Activated CD8-positive, alpha-beta memory T cell treated with anti-CD3 and anti-CD28 coated beads for 48 hours (primary cell): ENCODE results near the gene FAN1.
"Not testable (repeated sequence)": the region's sequence is repeated elsewhere in the genome, so short reads cannot be mapped to it uniquely, and the experiment has no call there.

Experiments
- DNase-seq, 3 experiments: peaks; one replicate each; pipeline ENCODE4 v3.0.0-alpha.2; 2020; ENCODE audit warnings: low read depth in 2 of 3, low spot score in 2 of 3

The FAN1 gene

DNA sequence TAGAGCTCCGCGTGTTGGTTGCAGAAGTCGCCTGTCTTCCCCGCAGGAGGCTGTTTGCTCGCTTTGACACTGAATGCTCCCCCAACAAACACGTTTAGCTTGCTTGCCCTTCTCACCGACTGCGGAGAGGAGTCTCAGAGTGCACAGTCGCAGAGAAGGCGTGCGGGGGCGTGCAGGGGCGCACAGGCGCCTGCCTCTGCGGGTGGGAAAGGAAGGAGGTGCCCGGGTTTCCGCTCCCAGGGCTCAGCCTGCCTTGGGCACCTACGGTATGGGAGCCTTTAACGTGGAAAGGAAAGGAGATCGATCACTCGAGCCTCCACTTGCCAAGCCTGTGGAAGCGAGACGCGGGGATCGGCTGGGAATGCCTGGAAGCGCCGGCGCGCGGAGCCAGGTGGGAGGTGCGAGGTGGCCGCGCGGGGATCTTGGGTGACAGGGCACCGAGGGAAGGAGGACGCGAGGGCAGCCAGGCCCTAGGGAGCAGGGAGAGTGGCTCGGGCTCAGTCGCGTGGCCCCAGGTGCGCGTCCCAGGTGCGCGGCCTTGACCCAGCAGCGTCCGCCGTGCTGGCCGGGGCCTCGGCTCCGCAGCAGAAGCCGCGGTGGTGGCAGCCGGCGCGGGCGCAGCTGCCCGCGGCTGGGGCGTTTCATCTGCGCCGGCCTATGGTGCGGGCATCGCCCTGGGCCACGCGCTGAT is at the start of gene FAN1:
TSS of gene FAN1 (plus strand) at position 419 of the 691 bp plus-strand sequence. CDS start 749 bp downstream, outside the sequence.
- DNase-seq: peak; percentile 54 to 62 (median 61)

GRCh38 chr15:30859091-30859874 is 44.4 kb upstream of the FAN1 start:
- DNase-seq: no peak

GRCh38 chr15:30865257-30865656 is 38.5 kb upstream of the FAN1 start:
- DNase-seq: no peak

DNA sequence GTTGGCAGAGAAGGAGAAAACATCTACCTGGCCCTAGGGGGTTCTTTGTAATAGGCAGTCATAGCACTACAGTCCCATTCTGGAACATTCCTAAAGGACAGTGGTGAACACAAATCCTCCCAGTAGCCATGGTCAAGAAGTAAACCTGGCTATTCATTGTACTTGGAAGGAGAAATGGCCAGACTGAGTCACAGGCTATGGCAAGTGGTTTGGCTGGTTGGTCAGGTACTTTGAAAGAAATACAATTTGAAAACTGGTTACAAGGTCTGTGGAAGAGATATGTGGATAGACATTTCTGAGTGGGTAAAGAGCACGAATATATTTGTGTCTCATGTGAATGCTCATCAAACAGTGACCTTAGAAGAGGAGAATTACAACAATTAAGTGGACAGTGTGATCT is 33.0 kb upstream of the FAN1 start:
- DNase-seq: no peak

- DNase-seq: no peak
Measured at GRCh38 chr15:30872341-30872748, 31.4 kb upstream of the FAN1 start.

GRCh38 chr15:30877070-30877469 is 26.6 kb upstream of the FAN1 start:
- DNase-seq: no peak

DNA sequence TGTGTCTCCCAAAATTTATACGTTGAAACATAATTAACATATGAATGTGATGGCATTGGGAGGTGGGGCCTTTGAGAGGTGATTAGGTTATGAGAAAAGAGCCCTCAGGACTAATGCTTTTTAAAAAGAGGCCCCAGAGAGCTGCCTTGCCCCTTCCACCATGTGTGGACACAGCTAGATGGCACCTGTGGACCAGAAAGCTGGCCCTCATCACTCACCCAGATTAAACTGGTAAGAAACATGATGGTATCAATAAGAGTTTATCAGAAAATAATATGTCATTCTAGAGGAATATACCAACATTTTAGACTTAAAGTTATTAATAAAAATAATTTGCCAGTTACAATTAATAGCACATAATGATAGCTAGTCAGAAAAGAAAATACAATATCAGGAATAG is 25.2 kb upstream of the FAN1 start:
- DNase-seq: no peak

GRCh38 chr15:30882849-30883433 is 20.8 kb upstream of the FAN1 start:
- no peak for DNase-seq

- not testable (repeated sequence) for DNase-seq
Measured at GRCh38 chr15:30883666-30884065, 20.0 kb upstream of the FAN1 start.

DNA sequence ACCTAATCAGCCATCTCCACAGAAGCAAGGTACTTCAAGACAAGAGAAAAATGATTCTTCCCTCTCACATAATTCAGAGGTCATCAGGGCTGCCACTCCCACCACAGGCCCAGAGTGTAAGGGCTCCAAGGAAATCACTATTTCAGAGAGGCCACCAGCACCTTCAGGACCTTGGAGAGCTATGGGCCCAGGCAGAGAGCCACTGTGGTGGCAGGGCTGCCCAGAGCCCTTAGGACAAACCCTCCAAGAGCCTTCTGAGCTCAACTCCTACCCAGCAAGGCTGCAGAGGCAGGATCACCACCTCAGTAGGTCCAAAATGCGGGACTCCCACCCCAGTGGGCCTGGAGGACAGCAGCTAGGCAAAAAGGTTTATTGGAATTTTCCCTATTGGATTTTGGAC is 17.9 kb upstream of the FAN1 start:
- DNase-seq: no peak

- DNase-seq: no peak
Measured at GRCh38 chr15:30889196-30889595, 14.5 kb upstream of the FAN1 start.

DNA sequence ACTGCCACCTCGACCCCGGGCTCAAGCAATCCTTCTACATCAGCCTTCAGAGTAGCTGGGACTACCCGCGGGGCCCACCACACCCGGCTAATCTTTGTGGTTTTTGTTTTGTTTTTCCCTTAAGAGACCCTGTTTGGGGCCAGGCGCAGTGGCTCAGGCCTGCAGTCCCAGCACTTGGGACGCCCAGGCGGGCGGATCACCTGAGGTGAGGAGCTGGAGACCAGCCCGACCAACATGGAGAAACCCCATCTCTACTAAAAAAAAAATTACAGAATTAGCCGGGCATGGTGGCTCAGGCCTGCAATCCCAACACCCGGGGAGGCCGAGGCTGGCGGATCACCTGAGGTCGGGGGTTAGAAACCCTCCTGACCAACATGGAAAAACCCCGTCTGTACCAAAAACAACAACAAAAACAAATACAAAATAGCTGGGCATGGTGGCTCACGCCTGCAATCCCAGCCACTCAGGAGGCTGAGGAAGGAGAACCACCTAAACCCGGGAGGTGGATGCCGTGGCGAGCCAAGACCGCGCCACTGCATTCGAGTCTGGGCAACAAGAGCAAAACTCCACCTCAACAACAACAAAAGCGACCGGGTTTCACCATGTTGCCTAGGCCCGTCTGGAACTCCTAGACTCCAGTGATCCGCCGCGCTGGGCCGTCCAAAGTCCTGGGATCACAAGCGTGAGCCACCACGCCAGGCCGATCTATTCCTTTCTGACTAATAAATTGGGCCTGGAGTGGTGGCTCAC is 8.1 kb upstream of the FAN1 start:
- no peak for DNase-seq

DNA sequence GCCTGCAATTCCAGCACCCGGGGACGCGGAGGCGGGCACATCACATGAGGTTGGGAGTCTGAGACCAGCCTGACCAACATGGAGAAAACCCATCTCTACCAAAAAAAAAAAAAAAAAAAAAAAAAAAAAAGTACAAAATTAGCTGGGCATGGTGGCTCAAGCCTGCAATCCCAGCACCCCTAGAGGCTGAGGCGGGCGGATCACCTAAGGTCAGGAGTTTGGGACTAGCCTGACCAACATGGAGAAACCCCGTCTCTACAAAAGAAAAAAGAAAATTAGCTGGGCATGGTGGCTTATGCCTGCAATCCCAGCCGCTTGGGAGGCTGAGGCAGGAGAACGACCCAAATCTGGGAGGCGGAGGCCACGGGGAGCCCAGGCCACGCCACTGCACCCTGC is 7.5 kb upstream of the FAN1 start:
- DNase-seq: no peak

GRCh38 chr15:30901889-30902288 is 1.8 kb upstream of the FAN1 start:
- DNase-seq: no peak

DNA sequence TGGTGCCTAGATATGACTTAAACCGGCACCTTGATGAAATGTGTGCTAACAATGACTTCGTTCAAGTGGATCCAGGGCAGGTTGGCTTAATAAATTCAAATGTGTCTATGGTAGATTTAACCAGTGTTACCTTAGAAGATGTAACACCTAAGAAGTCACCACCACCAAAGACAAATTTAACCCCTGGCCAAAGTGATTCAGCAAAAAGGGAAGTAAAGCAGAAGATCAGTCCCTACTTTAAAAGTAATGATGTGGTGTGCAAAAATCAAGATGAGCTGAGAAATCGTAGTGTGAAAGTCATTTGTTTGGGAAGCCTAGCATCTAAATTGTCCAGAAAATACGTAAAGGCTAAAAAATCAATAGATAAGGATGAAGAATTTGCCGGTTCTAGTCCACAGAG is 1.1 kb downstream of the FAN1 start:
- no peak for DNase-seq

- DNase-seq: no peak
Measured at GRCh38 chr15:30905821-30906220, 2.1 kb downstream of the FAN1 start.

DNA sequence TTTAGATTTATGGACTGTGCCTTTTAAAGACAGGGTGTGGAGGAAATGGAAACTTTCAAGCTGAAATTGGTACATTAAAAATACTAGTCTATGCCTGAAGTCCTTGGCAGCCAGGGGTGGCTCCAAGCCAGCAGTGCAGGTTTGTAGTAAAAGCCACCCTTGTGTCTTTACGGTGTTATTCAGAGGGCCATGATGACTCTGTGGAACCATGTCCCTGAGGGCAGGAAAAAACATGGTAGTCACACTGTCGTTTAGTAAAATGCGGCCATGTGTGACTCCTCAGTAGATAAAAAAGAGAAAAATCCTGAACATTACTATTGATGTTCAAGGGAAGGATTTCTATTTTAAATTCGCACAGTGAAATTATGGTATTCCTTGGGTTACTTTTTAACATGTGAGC is 2.7 kb downstream of the FAN1 start:
- no peak for DNase-seq

GRCh38 chr15:30913761-30914160 is 10.0 kb downstream of the FAN1 start:
- DNase-seq: no peak

- no peak for DNase-seq
Measured at GRCh38 chr15:30917013-30917412, 13.3 kb downstream of the FAN1 start.

DNA sequence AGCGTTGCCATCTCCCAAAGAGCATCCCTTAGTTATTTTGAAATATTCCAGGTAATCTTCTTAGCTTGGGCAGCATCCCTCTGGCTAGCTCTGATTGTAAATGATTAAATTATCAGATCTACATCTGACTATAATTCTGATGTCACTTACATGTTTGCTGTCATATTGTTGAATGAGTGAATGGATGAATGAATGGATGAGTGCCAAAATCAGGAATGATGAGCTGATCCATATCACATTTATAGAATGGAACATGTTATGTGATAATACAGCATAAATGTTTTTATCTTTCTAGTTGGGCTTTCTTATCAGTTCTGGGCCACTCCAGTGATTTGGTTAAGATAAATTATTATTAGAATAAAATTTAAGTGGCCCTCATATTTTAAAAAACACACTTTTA is 14.0 kb downstream of the FAN1 start:
- no peak for DNase-seq

GRCh38 chr15:30918366-30918765 is 14.7 kb downstream of the FAN1 start:
- no peak for DNase-seq
